Neural cell (in vitro differentiated cells): ENCODE results near the gene MID2. TPM values are rescaled to one million over a fixed set of nuclear protein-coding genes. Genes with fewer than 3 reads are reported as not detected.

Experiments
- H2AFZ ChIP-seq: fragments of 200-600, 300-800 bp; sonication (generic), shearing (Covaris generic); 2 replicates; pipeline ENCODE4 v1.6.0; 2014; ENCODE audit warnings: low read depth, mild to moderate bottlenecking, antibody characterized with exemption, low read length, moderate library complexity
- H3F3A ChIP-seq: fragments of 200-600 bp; shearing (Covaris generic); 2 replicates; pipeline ENCODE4 v1.6.1; 2016; ENCODE audit warnings: mild to moderate bottlenecking, moderate library complexity, mixed read lengths, antibody characterized with exemption, low read length; ENCODE audit not compliant: insufficient read depth, poor library complexity, severe bottlenecking
- H3K27ac ChIP-seq: fragments of 200-600, 300-800 bp; sonication (generic), shearing (Covaris generic); 2 replicates; pipeline ENCODE4 v1.5.1; 2014; ENCODE audit warnings: mild to moderate bottlenecking, low read length, moderate library complexity
- H3K27me3 ChIP-seq: fragments of 300-800, 200-600 bp; sonication (generic), shearing (Covaris generic); 2 replicates; pipeline ENCODE4 v1.6.0; 2014; ENCODE audit warnings: mild to moderate bottlenecking, low read depth, low read length, moderate library complexity; ENCODE audit not compliant: insufficient read depth
- H3K36me3 ChIP-seq: fragments of 300-800, 200-600 bp; sonication (generic), shearing (Covaris generic); 2 replicates; pipeline ENCODE4 v1.5.1; 2014; ENCODE audit warnings: mild to moderate bottlenecking, antibody characterized with exemption, low read length, moderate library complexity; ENCODE audit not compliant: insufficient read depth
- H3K4me2 ChIP-seq: fragments of 300-800, 200-600 bp; sonication (generic), shearing (Covaris generic); 2 replicates; pipeline ENCODE4 v1.6.0; 2014; ENCODE audit warnings: mild to moderate bottlenecking, low read length
- H3K4me3 ChIP-seq: fragments of 300-800, 200-600 bp; sonication (generic), shearing (Covaris generic); 2 replicates; pipeline ENCODE4 v1.5.1; 2014; ENCODE audit warnings: mild to moderate bottlenecking, low read length, moderate library complexity
- H3K79me2 ChIP-seq: fragments of 200-600 bp; shearing (Covaris generic); replicated peaks from 2 replicates; pipeline ENCODE4 v1.6.0; 2014; ENCODE audit warnings: mild to moderate bottlenecking, low read length, moderate library complexity; ENCODE audit not compliant: insufficient read depth
- H3K9ac ChIP-seq: fragments of 300-800, 200-600 bp; sonication (generic), shearing (Covaris generic); 2 replicates; pipeline ENCODE4 v1.6.1; 2016; ENCODE audit warnings: mild to moderate bottlenecking, low read length, mixed read lengths
- H3K9me2 ChIP-seq: fragments of 200-600 bp; shearing (Covaris generic); 2 replicates; pipeline ENCODE4 v1.6.1; 2016; ENCODE audit warnings: mild to moderate bottlenecking, low read length, mixed read lengths; ENCODE audit not compliant: insufficient read depth
- H3K9me3 ChIP-seq: fragments of 200-600, 300-800 bp; sonication (generic), shearing (Covaris generic); 2 replicates; pipeline ENCODE4 v1.6.1; 2016; ENCODE audit warnings: mild to moderate bottlenecking, mixed run types, low read length, moderate library complexity, mixed read lengths
- H4K20me1 ChIP-seq: fragments of 200-600 bp; shearing (Covaris generic); 2 replicates; pipeline ENCODE4 v1.6.1; 2016; ENCODE audit warnings: mild to moderate bottlenecking, mixed run types; ENCODE audit not compliant: insufficient read depth
- EP300 ChIP-seq: fragments of 450-650 bp; conservative IDR thresholded peaks from 2 replicates; pipeline ENCODE4 v1.6.1; 2014; ENCODE audit warnings: antibody characterized with exemption, mild to moderate bottlenecking, moderate library complexity; ENCODE audit not compliant: poor library complexity, severe bottlenecking
- EZH2 ChIP-seq: fragments of 200-600, 300-800 bp; shearing (Covaris generic), sonication (generic); IDR thresholded peaks from 2 replicates; pipeline ENCODE4 v1.6.1; 2014; ENCODE audit warnings: antibody characterized with exemption, low read length, borderline replicate concordance, mild to moderate bottlenecking; ENCODE audit not compliant: insufficient read depth, poor library complexity, severe bottlenecking
- MXI1 ChIP-seq: fragments of 450-650 bp; conservative IDR thresholded peaks from 2 replicates; pipeline ENCODE4 v1.6.1; 2014; ENCODE audit warnings: antibody characterized with exemption, mild to moderate bottlenecking; ENCODE audit not compliant: poor library complexity, severe bottlenecking
- POLR2AphosphoS5 ChIP-seq: IDR thresholded peaks from 2 replicates; pipeline ENCODE4 v1.6.1; 2012
- RAD21 ChIP-seq: fragments of 450-650 bp; conservative IDR thresholded peaks from 2 replicates; pipeline ENCODE4 v1.6.1; 2014; ENCODE audit warnings: antibody characterized with exemption, mild to moderate bottlenecking, moderate library complexity
- SMC3 ChIP-seq: fragments of 450-650 bp; conservative IDR thresholded peaks from 2 replicates; pipeline ENCODE4 v1.6.1; 2014; ENCODE audit warnings: antibody characterized with exemption, mild to moderate bottlenecking, moderate library complexity; ENCODE audit not compliant: poor library complexity
- TAF1 ChIP-seq: IDR thresholded peaks from 2 replicates; pipeline ENCODE4 v1.6.1; 2012; ENCODE audit warnings: low read depth
- polyA plus RNA-seq: library from polyadenylated mRNA; depleted of rRNA; stranded (reverse); fragments of >200 nt; gene quantifications from 2 replicates; pipeline ENCODE4 v1.2.3, GENCODE V29; 2014
- TF ChIP-seq, protein P1 (sequence below): fragments of 450-650 bp; IDR thresholded peaks from 2 replicates; pipeline ENCODE4 v1.5.1; 2014; ENCODE audit warnings: antibody characterized with exemption, mild to moderate bottlenecking, moderate library complexity; ENCODE audit not compliant: poor library complexity, severe bottlenecking
- TF ChIP-seq, protein P2 (sequence below): IDR thresholded peaks from 2 replicates; pipeline ENCODE4 v1.6.1; 2012; ENCODE audit warnings: borderline replicate concordance

Gene MID2
- polyA plus RNA-seq, 1 donor from 2014 or later: 4.2 TPM

DNA sequence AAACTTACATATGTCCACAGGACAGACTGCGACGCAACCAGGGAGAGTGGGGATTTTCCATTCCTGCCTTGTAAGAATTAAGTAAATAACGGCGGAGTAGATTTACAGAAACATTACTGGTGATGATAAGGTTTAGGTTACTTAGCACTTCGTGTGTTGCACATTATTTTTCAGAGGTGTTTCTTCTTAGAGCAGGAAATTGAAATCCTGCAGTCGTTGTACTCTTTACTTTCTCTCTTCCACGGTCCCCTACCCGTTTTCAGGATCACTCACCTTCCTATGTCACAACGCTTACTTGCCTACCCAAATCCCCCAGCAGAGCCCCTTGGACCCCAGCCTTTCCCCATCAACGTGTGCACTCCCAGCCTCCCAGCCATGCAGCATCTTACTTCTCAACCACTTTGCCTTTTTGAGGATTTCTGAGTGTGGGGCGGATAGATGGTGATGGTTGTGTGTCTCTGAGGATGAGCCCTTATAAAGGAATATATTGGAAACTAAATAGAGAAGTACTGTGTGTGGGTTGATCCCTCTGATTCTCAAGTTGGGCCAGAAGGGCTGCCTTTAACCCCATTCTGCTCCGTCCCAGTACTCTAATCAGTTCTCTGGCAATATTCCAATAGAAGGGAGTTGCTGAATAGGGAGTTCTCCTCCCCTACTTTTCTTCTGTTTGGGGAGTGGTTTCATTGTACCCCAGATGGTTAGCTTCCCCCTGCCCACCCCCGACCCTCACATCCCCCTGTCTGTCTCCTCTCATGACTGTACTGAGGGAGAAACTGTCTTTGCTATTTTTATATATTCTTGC, 1.6 kb downstream of the MID2 start:
- no peaks in the 10 kb centered on the region for H4K20me1 ChIP-seq
- H3K36me3 ChIP-seq: no peaks in the 10 kb centered on the region
- TF ChIP-seq, protein P1, sequence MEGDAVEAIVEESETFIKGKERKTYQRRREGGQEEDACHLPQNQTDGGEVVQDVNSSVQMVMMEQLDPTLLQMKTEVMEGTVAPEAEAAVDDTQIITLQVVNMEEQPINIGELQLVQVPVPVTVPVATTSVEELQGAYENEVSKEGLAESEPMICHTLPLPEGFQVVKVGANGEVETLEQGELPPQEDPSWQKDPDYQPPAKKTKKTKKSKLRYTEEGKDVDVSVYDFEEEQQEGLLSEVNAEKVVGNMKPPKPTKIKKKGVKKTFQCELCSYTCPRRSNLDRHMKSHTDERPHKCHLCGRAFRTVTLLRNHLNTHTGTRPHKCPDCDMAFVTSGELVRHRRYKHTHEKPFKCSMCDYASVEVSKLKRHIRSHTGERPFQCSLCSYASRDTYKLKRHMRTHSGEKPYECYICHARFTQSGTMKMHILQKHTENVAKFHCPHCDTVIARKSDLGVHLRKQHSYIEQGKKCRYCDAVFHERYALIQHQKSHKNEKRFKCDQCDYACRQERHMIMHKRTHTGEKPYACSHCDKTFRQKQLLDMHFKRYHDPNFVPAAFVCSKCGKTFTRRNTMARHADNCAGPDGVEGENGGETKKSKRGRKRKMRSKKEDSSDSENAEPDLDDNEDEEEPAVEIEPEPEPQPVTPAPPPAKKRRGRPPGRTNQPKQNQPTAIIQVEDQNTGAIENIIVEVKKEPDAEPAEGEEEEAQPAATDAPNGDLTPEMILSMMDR: no peak
- no peak for TF ChIP-seq TAF1
- no peak for TF ChIP-seq EP300
- no peak for TF ChIP-seq POLR2AphosphoS5
- no peak for TF ChIP-seq SMC3
- no peak for TF ChIP-seq EZH2
- TF ChIP-seq RAD21: no peak
- TF ChIP-seq MXI1: no peak
- TF ChIP-seq, protein P2, sequence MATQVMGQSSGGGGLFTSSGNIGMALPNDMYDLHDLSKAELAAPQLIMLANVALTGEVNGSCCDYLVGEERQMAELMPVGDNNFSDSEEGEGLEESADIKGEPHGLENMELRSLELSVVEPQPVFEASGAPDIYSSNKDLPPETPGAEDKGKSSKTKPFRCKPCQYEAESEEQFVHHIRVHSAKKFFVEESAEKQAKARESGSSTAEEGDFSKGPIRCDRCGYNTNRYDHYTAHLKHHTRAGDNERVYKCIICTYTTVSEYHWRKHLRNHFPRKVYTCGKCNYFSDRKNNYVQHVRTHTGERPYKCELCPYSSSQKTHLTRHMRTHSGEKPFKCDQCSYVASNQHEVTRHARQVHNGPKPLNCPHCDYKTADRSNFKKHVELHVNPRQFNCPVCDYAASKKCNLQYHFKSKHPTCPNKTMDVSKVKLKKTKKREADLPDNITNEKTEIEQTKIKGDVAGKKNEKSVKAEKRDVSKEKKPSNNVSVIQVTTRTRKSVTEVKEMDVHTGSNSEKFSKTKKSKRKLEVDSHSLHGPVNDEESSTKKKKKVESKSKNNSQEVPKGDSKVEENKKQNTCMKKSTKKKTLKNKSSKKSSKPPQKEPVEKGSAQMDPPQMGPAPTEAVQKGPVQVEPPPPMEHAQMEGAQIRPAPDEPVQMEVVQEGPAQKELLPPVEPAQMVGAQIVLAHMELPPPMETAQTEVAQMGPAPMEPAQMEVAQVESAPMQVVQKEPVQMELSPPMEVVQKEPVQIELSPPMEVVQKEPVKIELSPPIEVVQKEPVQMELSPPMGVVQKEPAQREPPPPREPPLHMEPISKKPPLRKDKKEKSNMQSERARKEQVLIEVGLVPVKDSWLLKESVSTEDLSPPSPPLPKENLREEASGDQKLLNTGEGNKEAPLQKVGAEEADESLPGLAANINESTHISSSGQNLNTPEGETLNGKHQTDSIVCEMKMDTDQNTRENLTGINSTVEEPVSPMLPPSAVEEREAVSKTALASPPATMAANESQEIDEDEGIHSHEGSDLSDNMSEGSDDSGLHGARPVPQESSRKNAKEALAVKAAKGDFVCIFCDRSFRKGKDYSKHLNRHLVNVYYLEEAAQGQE: no peak
- H3K79me2 ChIP-seq: no peaks in the 10 kb centered on the region
- peak overlapping the region; percentile 69 for H3K4me3 ChIP-seq
- H3K9me3 ChIP-seq: no peaks in the 10 kb centered on the region
- H3K9ac ChIP-seq: peak overlapping the region; percentile 63
- no peak overlapping the region for H3K27ac ChIP-seq
- H3K27me3 ChIP-seq: no peaks in the 10 kb centered on the region
- H3F3A ChIP-seq: no peaks in the 10 kb centered on the region
- no peak overlapping the region for H2AFZ ChIP-seq
- no peaks in the 10 kb centered on the region for H3K9me2 ChIP-seq
- H3K4me2 ChIP-seq: no peak overlapping the region

DNA sequence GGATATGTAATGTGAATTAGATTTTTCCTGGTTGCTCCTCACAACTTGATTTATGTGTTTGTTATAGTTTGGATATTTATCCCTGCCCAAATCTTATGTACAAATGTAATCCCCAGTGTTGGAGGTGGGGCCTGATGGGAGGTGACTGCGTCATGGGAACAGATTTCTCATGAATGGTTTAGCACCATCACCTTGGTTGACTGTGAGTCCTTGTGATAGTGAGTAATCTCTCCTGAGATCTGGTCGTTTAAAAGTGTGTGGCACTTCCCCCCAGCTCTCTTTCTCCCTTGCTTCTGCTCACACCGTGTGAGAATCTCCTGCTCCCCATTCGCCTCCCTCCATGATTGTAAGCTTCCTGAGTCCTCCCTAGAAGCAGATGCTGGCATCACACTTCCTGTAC, 2.2 kb downstream of the MID2 start:
- Histone ChIP-seq H3K79me2 (no peaks in the 10 kb centered on the region), H3K27ac (no peak overlapping the region), H4K20me1 (no peaks in the 10 kb centered on the region), H3K36me3 (no peaks in the 10 kb centered on the region), H3K4me3 (peak overlapping the region; percentile 69), H3F3A (no peaks in the 10 kb centered on the region), H3K9me3 (no peaks in the 10 kb centered on the region), H3K9ac (no peak overlapping the region), H2AFZ (no peak overlapping the region), H3K27me3 (no peaks in the 10 kb centered on the region), H3K4me2 (no peak overlapping the region), H3K9me2 (no peaks in the 10 kb centered on the region)
- no peak for TF ChIP-seq RAD21
- TF ChIP-seq EZH2: no peak
- TF ChIP-seq, protein P2: no peak
- TF ChIP-seq, protein P1: no peak
